GM12878 (cell line): ENCODE data around the gene ZBTB16. TPM values are rescaled to one million over a fixed set of nuclear protein-coding genes. Genes with fewer than 3 reads are reported as not detected.

Experiments used
- ATAC-seq: fragments of 200-7000 bp; cut with Tn5 transposase; 3 replicates; pipeline ENCODE4 v1.9.1; 2020; ENCODE audit warnings: mild to moderate bottlenecking, moderate library complexity
- BruUV-seq: library from RNA; stranded (reverse); fragments of 400-500 nt; replicated peaks from 2 replicates; lab custom pipeline; 2021; lab: Mats Ljungman, UMichigan
- CTCF ChIA-PET: fragments of 300-600 bp; sonication (Branson Sonifier 250); formaldehyde crosslinking; extraction: SDS; loops from one replicate; lab custom pipeline; 2021; ENCODE audit warnings: inconsistent platforms; lab: Yijun Ruan, JAX
- POLR2A ChIA-PET: fragments of 350-600 bp; formaldehyde crosslinking; extraction: SDS; loops from one replicate; lab custom pipeline; 2021; ENCODE audit warnings: inconsistent platforms; lab: Charles Lee
- RAD21 ChIA-PET: fragments of 300-600 bp; sonication (Branson Sonifier 250); formaldehyde crosslinking; loops from one replicate; lab custom pipeline; 2023; ENCODE audit warnings: antibody characterized with exemption; ENCODE audit not compliant: unreplicated experiment; lab: Charles Lee
- SMC1A ChIA-PET: fragments of 300-600 bp; sonication (Branson Sonifier 250); formaldehyde crosslinking; loops from one replicate; lab custom pipeline; 2023; ENCODE audit not compliant: unreplicated experiment, uncharacterized antibody; lab: Charles Lee
- DNase-seq: peaks from one replicate; pipeline ENCODE4 v3.0.0-alpha.2; 2011; ENCODE audit warnings: low read depth, low spot score
- FAIRE-seq: peaks from 3 replicates; lab custom pipeline; 2011; peaks lifted over from hg19 to GRCh38; lab: Jason Lieb, UNC
- H2AFZ ChIP-seq: 2 replicates; pipeline ENCODE4 v1.6.0; 2011; ENCODE audit warnings: low read depth, low read length, control low read depth; ENCODE audit not compliant: control insufficient read depth
- H3K27ac ChIP-seq: 2 replicates; pipeline ENCODE4 v1.5.1; 2011; ENCODE audit warnings: control low read depth; ENCODE audit not compliant: control insufficient read depth, insufficient read depth
- H3K27me3 ChIP-seq, 2 experiments: replicated peaks in 1 of 2; 2 replicates each; pipeline versions ENCODE4 v1.6.0 to v1.6.1; 2011; ENCODE audit warnings: low read length in 1 of 2; ENCODE audit not compliant: control insufficient read depth in 2 of 2, insufficient read depth in 2 of 2
- H3K36me3 ChIP-seq, 2 experiments: 2 replicates each; pipeline ENCODE4 v1.5.1; 2011; ENCODE audit warnings: low read length in 1 of 2; ENCODE audit not compliant: control insufficient read depth in 2 of 2, insufficient read depth in 2 of 2
- H3K4me1 ChIP-seq: 2 replicates; pipeline ENCODE4 v1.6.1; 2011; ENCODE audit warnings: mild to moderate bottlenecking, low read length, moderate library complexity, mixed read lengths; ENCODE audit not compliant: control insufficient read depth, insufficient read depth
- H3K4me2 ChIP-seq: 2 replicates; pipeline ENCODE4 v1.6.0; 2011; ENCODE audit warnings: control low read depth; ENCODE audit not compliant: control insufficient read depth, insufficient read depth
- H3K4me3 ChIP-seq: fragments of 200-600 bp; sonication (generic); 2 replicates; pipeline ENCODE4 v1.5.1; 2016
- H3K79me2 ChIP-seq: 2 replicates; pipeline ENCODE4 v1.6.0; 2011; ENCODE audit warnings: low read length; ENCODE audit not compliant: control insufficient read depth, insufficient read depth
- H3K9ac ChIP-seq: 2 replicates; pipeline ENCODE4 v1.8.0; 2011; ENCODE audit warnings: low read length, control low read depth, mixed read lengths; ENCODE audit not compliant: control insufficient read depth, insufficient read depth
- H3K9me3 ChIP-seq: replicated peaks from 3 replicates; pipeline ENCODE4 v1.5.1; 2011; ENCODE audit warnings: mild to moderate bottlenecking, low read length; ENCODE audit not compliant: control insufficient read depth, insufficient read depth
- H4K20me1 ChIP-seq: 2 replicates; pipeline ENCODE4 v1.6.0; 2011; ENCODE audit not compliant: control insufficient read depth, insufficient read depth
- ASH2L ChIP-seq: fragments of 300-600, 200-600 bp; sonication (generic); IDR thresholded peaks from 2 replicates; pipeline ENCODE4 v1.6.1; 2017; ENCODE audit warnings: low read depth, mild to moderate bottlenecking, borderline replicate concordance
- ATF7 ChIP-seq: fragments of 450-650 bp; IDR thresholded peaks from 2 replicates; pipeline ENCODE4 v1.6.1; 2016; ENCODE audit warnings: low read depth, mild to moderate bottlenecking
- CBFB ChIP-seq: IDR thresholded peaks from 2 replicates; pipeline ENCODE4 v1.6.1; 2016; ENCODE audit warnings: antibody characterized with exemption, low read depth
- CHD1 ChIP-seq: IDR thresholded peaks from 2 replicates; pipeline ENCODE4 v1.6.1; 2012; ENCODE audit warnings: low read depth, low read length, improper control_type of control experiment
- CHD4 ChIP-seq: fragments of 200-600 bp; sonication (generic); IDR thresholded peaks from 2 replicates; pipeline ENCODE4 v1.6.1; 2016; ENCODE audit warnings: mild to moderate bottlenecking
- IKZF1 ChIP-seq: fragments of 450-650 bp; conservative IDR thresholded peaks from 2 replicates; pipeline ENCODE4 v1.6.1; 2017; ENCODE audit warnings: antibody characterized with exemption, mild to moderate bottlenecking
- JUNB ChIP-seq: IDR thresholded peaks from 2 replicates; pipeline ENCODE4 v1.6.1; 2016; ENCODE audit warnings: antibody characterized with exemption, mild to moderate bottlenecking
- KLF5 ChIP-seq: fragments of 450-650 bp; IDR thresholded peaks from 2 replicates; pipeline ENCODE4 v1.6.1; 2014; ENCODE audit warnings: mild to moderate bottlenecking; ENCODE audit not compliant: partially characterized antibody
- MEF2A ChIP-seq: IDR thresholded peaks from 2 replicates; pipeline ENCODE4 v1.6.1; 2011; ENCODE audit warnings: low read depth, mild to moderate bottlenecking, low read length, moderate library complexity; ENCODE audit not compliant: insufficient read depth
- MYB ChIP-seq: fragments of 150-350 bp; IDR thresholded peaks from 2 replicates; pipeline ENCODE4 v1.6.1; 2014; ENCODE audit warnings: mild to moderate bottlenecking, low read depth, low read length, borderline replicate concordance
- NFYB ChIP-seq: IDR thresholded peaks from 2 replicates; pipeline ENCODE4 v1.6.1; 2011; ENCODE audit warnings: low read depth, mild to moderate bottlenecking, low read length, improper control_type of control experiment, moderate library complexity; ENCODE audit not compliant: insufficient read depth
- RELA ChIP-seq: fragments of 450-650 bp; IDR thresholded peaks from 2 replicates; pipeline ENCODE4 v1.8.0; 2014; ENCODE audit warnings: borderline replicate concordance; ENCODE audit not compliant: partially characterized antibody
- RUNX3 ChIP-seq: IDR thresholded peaks from 2 replicates; pipeline ENCODE4 v1.6.1; 2012; ENCODE audit warnings: low read length, inconsistent platforms
- TCF7 ChIP-seq: IDR thresholded peaks from 2 replicates; pipeline ENCODE4 v1.6.1; 2014; ENCODE audit warnings: antibody characterized with exemption, borderline replicate concordance
- ZSCAN29 ChIP-seq: fragments of 450-650 bp; IDR thresholded peaks from 2 replicates; pipeline ENCODE4 v1.6.1; 2017; ENCODE audit warnings: mild to moderate bottlenecking, moderate library complexity
- WGBS: methylation state at CpG from one replicate; pipeline ENCODE4 v1.1.6; 2016; ENCODE audit warnings: low lambda C conversion rate; ENCODE audit not compliant: insufficient replicate concordance, insufficient coverage; ENCODE audit errors: missing lambda C conversion rate; 5-methylcytosine and 5-hydroxymethylcytosine counted together
- in situ Hi-C: fragments of 300-500 bp; cut with MboI; formaldehyde crosslinking; loops from 9 replicates; pipeline ENCODE4 v1.14.3; 2018; ENCODE audit warnings: mixed read lengths
- intact Hi-C: fragments of 100-400 bp; cut with micrococcal nuclease; formaldehyde crosslinking; loops from one replicate; pipeline ENCODE4 v1.14.2; 2022; ENCODE audit not compliant: unreplicated experiment
- polyA plus RNA-seq, 11 experiments: library from polyadenylated mRNA; depleted of rRNA in 4 of 11; unstranded in 6 of 11; stranded (reverse) in 5 of 11; fragments of >200 nt; fragmentation: Nextera tagmentation in 4 of 11; fragmentation: Illumina TruSeq in 1 of 11; extraction: Ambion mirVana in 4 of 11; extraction: Trizol in 1 of 11; gene quantifications; 1 replicate in 1 of 11; 2 replicates in 10 of 11; pipeline versions ENCODE4 v1.2.1 to v1.2.3, GENCODE V29; 2011 to 2016; ENCODE audit warnings: inconsistent platforms in 2 of 11, missing spikeins in 2 of 11, low read depth in 1 of 11
- total RNA-seq, 4 experiments: library from RNA; depleted of rRNA in 3 of 4; stranded (reverse); fragments of >200 nt in 3 of 4; fragmentation: Illumina TruSeq in 1 of 4; extraction: Trizol in 1 of 4; gene quantifications; 2 replicates each; pipeline versions ENCODE4 v1.2.1 to v1.2.3, GENCODE V29; 2013 to 2021
- TF ChIP-seq, protein P1 (sequence below): IDR thresholded peaks from 2 replicates; pipeline ENCODE4 v1.6.1; 2012; ENCODE audit warnings: low read depth, low read length, improper control_type of control experiment
- TF ChIP-seq, protein P2 (sequence below): IDR thresholded peaks from 2 replicates; pipeline ENCODE4 v1.6.1; 2012; ENCODE audit warnings: low read depth, low read length, improper control_type of control experiment
- TF ChIP-seq, protein P3 (sequence below): fragments of 450-650 bp; IDR thresholded peaks from 2 replicates; pipeline ENCODE4 v1.6.1; 2018; ENCODE audit warnings: mild to moderate bottlenecking, low read depth, moderate library complexity; ENCODE audit not compliant: partially characterized antibody

ZBTB16 gene
- total and polyA plus RNA-seq, 10 of the 15 experiments (the other 5 are each of a cell fraction or from before 2014, with no cell fraction given) = 0.38 TPM; not detected in 9

DNA sequence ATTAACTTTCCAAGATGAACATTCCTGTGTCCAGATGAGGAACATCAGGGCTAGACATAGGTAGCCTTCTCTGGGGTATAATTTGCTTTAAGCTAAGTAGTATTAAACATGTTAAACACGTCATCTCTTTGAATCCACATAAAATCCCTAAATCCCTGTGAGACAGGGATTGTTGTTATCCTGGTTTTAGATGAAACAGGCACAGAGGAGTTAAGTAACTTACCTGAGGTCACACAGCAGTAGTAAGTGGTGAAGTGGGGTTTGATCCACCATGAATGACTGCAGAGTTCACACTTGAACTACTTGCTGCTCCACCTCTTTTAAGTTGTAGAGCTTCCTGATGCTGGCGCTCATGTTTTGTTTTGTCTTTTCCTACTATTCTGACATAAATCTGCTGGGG, 154.1 kb downstream of the ZBTB16 start (continued):
- TF ChIP-seq, protein P1, sequence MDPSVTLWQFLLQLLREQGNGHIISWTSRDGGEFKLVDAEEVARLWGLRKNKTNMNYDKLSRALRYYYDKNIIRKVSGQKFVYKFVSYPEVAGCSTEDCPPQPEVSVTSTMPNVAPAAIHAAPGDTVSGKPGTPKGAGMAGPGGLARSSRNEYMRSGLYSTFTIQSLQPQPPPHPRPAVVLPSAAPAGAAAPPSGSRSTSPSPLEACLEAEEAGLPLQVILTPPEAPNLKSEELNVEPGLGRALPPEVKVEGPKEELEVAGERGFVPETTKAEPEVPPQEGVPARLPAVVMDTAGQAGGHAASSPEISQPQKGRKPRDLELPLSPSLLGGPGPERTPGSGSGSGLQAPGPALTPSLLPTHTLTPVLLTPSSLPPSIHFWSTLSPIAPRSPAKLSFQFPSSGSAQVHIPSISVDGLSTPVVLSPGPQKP = no peak
- no peak for TF ChIP-seq RELA

DNA sequence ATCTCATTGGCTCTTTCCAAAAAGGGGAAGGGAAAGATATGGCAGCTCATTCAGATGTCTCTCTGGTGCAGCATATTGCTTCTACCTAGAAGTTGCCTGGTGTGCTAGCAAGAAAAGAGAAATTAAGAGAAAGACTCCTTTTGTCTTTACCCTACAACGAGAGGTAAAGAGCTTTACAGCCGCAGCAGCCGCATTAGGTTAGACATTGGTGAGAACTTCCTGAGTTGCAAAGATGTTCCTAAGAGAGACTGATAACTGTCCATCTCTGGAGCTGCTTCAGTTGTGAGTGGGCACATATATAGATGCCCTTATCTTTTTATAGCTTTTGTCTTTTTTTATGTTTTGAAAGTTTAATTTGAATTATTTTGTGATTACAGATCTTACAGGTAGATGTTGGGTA, 155.9 kb downstream of the ZBTB16 start:
- ChIA-PET CTCF (no interaction called here), SMC1A (no interaction called here), RAD21 (no interaction called here), POLR2A (no interaction called here)
- ATAC-seq (no peak), FAIRE-seq (no peak), DNase-seq (no peak)
- Histone ChIP-seq H2AFZ (no peak overlapping the region), H3K9me3 (no peaks in the 10 kb centered on the region), H4K20me1 (no peaks in the 10 kb centered on the region), H3K27ac (no peak overlapping the region), H3K9ac (no peak overlapping the region), H3K4me3 (no peak overlapping the region), H3K79me2 (no peaks in the 10 kb centered on the region), H3K4me1 (no peaks in the 10 kb centered on the region), H3K36me3 (no peaks in the 10 kb centered on the region), H3K4me2 (no peak overlapping the region), H3K27me3 (peaks cover 0 to 2% of the 10 kb centered on the region in 2 experiments; a peak in 1 of 4 replicates)
- in situ Hi-C loops = no loop called here
- 46% methylated on average over 3 of the region's 3 CpGs for WGBS
- BruUV-seq = no TSS peak
- intact Hi-C loops = no loop called here
- TF ChIP-seq MEF2A (no peak), MYB (no peak), ASH2L (no peak), IKZF1 (no peak), RUNX3 (no peak), NFYB (no peak), CBFB (no peak), JUNB (no peak), CHD1 (no peak), TCF7 (no peak), ATF7 (no peak), CHD4 (no peak), ZSCAN29 (no peak), KLF5 (no peak), RELA (no peak)
- TF ChIP-seq, protein P2, sequence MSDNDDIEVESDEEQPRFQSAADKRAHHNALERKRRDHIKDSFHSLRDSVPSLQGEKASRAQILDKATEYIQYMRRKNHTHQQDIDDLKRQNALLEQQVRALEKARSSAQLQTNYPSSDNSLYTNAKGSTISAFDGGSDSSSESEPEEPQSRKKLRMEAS = no peak
- TF ChIP-seq, protein P3, sequence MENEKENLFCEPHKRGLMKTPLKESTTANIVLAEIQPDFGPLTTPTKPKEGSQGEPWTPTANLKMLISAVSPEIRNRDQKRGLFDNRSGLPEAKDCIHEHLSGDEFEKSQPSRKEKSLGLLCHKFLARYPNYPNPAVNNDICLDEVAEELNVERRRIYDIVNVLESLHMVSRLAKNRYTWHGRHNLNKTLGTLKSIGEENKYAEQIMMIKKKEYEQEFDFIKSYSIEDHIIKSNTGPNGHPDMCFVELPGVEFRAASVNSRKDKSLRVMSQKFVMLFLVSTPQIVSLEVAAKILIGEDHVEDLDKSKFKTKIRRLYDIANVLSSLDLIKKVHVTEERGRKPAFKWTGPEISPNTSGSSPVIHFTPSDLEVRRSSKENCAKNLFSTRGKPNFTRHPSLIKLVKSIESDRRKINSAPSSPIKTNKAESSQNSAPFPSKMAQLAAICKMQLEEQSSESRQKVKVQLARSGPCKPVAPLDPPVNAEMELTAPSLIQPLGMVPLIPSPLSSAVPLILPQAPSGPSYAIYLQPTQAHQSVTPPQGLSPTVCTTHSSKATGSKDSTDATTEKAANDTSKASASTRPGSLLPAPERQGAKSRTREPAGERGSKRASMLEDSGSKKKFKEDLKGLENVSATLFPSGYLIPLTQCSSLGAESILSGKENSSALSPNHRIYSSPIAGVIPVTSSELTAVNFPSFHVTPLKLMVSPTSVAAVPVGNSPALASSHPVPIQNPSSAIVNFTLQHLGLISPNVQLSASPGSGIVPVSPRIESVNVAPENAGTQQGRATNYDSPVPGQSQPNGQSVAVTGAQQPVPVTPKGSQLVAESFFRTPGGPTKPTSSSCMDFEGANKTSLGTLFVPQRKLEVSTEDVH = no peak
